Sigmoid colon (tissue), 7 donors: ENCODE measurements around the gene DMAC2. TPM values are rescaled to one million over a fixed set of nuclear protein-coding genes. Genes with fewer than 3 reads are reported as not detected.

Experiments
- DNase-seq: peaks from one replicate; pipeline ENCODE4 v3.0.0-alpha.2; 2019
- H3K27ac ChIP-seq, 4 donors: fragments of 200-600 bp; sonication (generic); one replicate each; pipeline ENCODE4 v1.5.1; 2016 to 2019; ENCODE audit warnings: mild to moderate bottlenecking in 1 of 4
- H3K27me3 ChIP-seq, 3 donors: fragments of 200-600 bp; sonication (generic); one replicate each; pipeline ENCODE4 v1.5.1; 2019; ENCODE audit warnings: mild to moderate bottlenecking in 1 of 3
- H3K36me3 ChIP-seq, 4 donors: fragments of 200-600 bp; sonication (generic); one replicate each; pipeline ENCODE4 v1.5.1; 2016 to 2019
- H3K4me1 ChIP-seq, 4 donors: fragments of 200-600 bp; sonication (generic); one replicate each; pipeline ENCODE4 v1.5.1; 2017 to 2019
- H3K4me3 ChIP-seq, 4 donors: fragments of 200-600 bp; sonication (generic); one replicate each; pipeline ENCODE4 v1.5.1; 2017 to 2019; ENCODE audit warnings: mild to moderate bottlenecking in 2 of 4, moderate library complexity in 1 of 4
- H3K9me3 ChIP-seq, 4 donors: fragments of 200-600 bp in 3 of 4; sonication (generic) in 3 of 4; one replicate each; pipeline versions ENCODE4 v1.5.1 to v1.6.1; 2013 to 2019
- CTCF ChIP-seq, 4 experiments: fragments of 450-650 bp in 3 of 4; fragments of 200-600 bp in 1 of 4; IDR thresholded peaks; one replicate each; pipeline ENCODE4 v1.5.1; 2016 to 2019; ENCODE audit warnings: antibody characterized with exemption in 4 of 4, mild to moderate bottlenecking in 3 of 4, moderate library complexity in 2 of 4
- EP300 ChIP-seq, 4 donors: sonication (generic); formaldehyde crosslinking; IDR thresholded peaks; one replicate each; pipeline ENCODE4 v1.6.1; 2017; ENCODE audit warnings: antibody characterized with exemption in 4 of 4
- POLR2A ChIP-seq, 2 donors: fragments of 450-650 bp; IDR thresholded peaks; one replicate each; pipeline ENCODE4 v1.6.1; 2016; ENCODE audit warnings: antibody characterized with exemption in 2 of 2, mild to moderate bottlenecking in 2 of 2, moderate library complexity in 2 of 2
- POLR2AphosphoS5 ChIP-seq, 4 donors: sonication (generic); formaldehyde crosslinking; IDR thresholded peaks; one replicate each; pipeline ENCODE4 v1.6.1; 2017; ENCODE audit warnings: antibody characterized with exemption in 4 of 4
- WGBS, 2 donors: extraction: QIAGEN DNeasy Blood & Tissue Kit; methylation state at CpG; one replicate each; pipeline ENCODE4 v1.1.7; 2013; 5-methylcytosine and 5-hydroxymethylcytosine counted together
- intact Hi-C: fragments of 100-400 bp; cut with DNase I; formaldehyde crosslinking; loops from one replicate; pipeline ENCODE4 v1.15.1; 2023
- polyA plus RNA-seq, 3 donors: library from polyadenylated mRNA; stranded (reverse); fragments of 200-250 nt; gene quantifications; one replicate each; pipeline ENCODE4 v1.2.3, GENCODE V29; 2013
- total RNA-seq, 4 donors: library from RNA; depleted of rRNA; stranded (reverse); fragments of >200 nt; gene quantifications; one replicate each; pipeline ENCODE4 v1.1.0, GENCODE V29; 2016
- donor health status: healthy with polysubstance abuse.
- donor health status: Bipolar disorder and iron deficiency.
- donor health status: healthy.

The DMAC2 gene
- total and polyA plus RNA-seq, 7 donors, result 33.9 to 58.0 (median 41.3) TPM

DNA sequence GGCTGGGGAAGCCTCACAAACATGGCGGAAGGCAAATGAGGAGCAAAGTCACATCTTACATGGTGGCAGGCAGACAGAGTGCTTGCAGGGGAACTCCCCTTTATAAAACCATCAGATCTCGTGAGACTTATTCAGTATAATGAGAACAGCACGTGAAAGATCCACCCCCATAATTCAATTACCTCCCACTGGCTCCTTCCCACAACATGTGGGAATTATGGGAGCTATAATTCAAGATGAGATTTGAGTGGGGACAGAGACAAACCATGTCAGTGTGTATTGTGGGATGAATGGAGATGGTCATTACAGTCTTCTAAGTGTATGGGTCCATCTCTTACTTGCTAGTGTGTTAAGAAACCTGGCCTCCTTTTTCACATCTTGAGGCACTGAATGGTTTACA lies 37.7 kb downstream of the DMAC2 start:
- Histone ChIP-seq H3K9me3 (no peaks in the 10 kb centered on the region), H3K27me3 (no peaks in the 10 kb centered on the region), H3K36me3 (peaks cover 0 to 14% (median 0%) of the 10 kb centered on the region in 4 donors), H3K4me3 (no peak overlapping the region), H3K4me1 (peaks cover 0 to 22% (median 15%) of the 10 kb centered on the region in 4 donors), H3K27ac (no peak overlapping the region)
- WGBS, 2 donors, result 73 to 81% methylated on average over 3 of the region's 3 CpGs
- no peak for DNase-seq
- intact Hi-C loops, result no loop called here
- TF ChIP-seq POLR2A (IDR thresholded peaks at IDR 0.05) (no peak), EP300 (IDR thresholded peaks at IDR 0.05) (no peak), POLR2AphosphoS5 (IDR thresholded peaks at IDR 0.05) (no peak), CTCF (IDR thresholded peaks at IDR 0.05) (no peak)

- Histone ChIP-seq H3K36me3 (peaks cover 0 to 14% (median 0%) of the 10 kb centered on the region in 4 donors), H3K27me3 (no peaks in the 10 kb centered on the region), H3K4me3 (no peak overlapping the region), H3K4me1 (peaks cover 0 to 28% (median 20%) of the 10 kb centered on the region in 4 donors), H3K9me3 (no peaks in the 10 kb centered on the region), H3K27ac (no peak overlapping the region)
- DNase-seq, result no peak
- TF ChIP-seq CTCF (IDR thresholded peaks at IDR 0.05) (no peak), POLR2A (IDR thresholded peaks at IDR 0.05) (no peak), EP300 (IDR thresholded peaks at IDR 0.05) (no peak), POLR2AphosphoS5 (IDR thresholded peaks at IDR 0.05) (no peak)
- intact Hi-C loops, result no loop called here
- 78 to 86% methylated on average over 4 of the region's 4 CpGs for WGBS, 2 donors
These were observed 38.2 kb downstream of the DMAC2 start for GRCh38 chr19:41401483-41401882.

DNA sequence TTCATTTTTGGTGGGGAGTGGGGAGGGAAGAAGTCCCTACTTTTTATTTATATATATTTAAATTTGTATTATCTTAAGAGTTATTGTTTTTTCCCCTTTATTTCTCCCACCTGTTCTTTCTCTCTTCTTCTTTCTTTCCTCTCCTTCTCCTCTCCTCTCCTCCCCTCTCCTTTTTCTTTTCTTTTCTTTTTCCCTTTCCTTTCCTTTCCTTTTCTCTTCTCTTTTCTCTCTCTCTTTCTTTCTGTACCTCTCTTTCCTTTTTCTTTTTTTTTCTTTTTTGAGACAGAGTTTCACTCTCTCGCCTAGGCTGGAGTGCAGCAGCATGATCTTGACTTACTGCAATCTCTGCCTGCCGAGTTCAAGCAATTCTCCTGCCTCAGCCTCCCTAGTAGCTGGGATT lies 40.2 kb downstream of the DMAC2 start:
- H3K27ac ChIP-seq, result no peak overlapping the region
- peaks cover 0 to 14% (median 0%) of the 10 kb centered on the region in 4 donors for H3K36me3 ChIP-seq
- intact Hi-C loops, result no loop called here
- H3K4me1 ChIP-seq, result peaks cover 0 to 35% (median 26%) of the 10 kb centered on the region in 4 donors
- WGBS, 2 donors, result 93% methylated on average over 2 of the region's 2 CpGs
- H3K9me3 ChIP-seq, result no peaks in the 10 kb centered on the region
- TF ChIP-seq CTCF (IDR thresholded peaks at IDR 0.05) (no peak), EP300 (IDR thresholded peaks at IDR 0.05) (no peak), POLR2A (IDR thresholded peaks at IDR 0.05) (no peak), POLR2AphosphoS5 (IDR thresholded peaks at IDR 0.05) (no peak)
- no peak for DNase-seq
- H3K27me3 ChIP-seq, result no peaks in the 10 kb centered on the region
- H3K4me3 ChIP-seq, result no peak overlapping the region

DNA sequence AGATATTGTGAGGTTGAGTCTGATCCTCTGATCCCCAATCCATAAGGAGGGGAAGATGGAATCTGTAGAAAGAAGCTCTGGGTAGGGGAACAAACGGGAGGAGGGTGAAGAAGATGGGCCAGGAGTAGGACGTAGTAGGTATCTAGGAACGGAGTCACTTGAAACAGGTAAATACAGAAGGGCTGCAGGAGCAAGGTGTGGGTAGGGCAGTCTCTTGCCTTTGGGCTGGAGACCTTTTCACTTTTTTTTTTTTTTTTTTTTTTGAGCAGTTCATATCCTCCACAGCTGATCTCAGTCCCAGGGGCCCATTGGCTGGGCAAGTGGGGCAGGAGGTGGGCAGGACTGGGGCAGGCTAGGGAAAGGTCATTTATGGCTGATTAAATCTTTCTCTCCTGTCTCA lies 40.6 kb downstream of the DMAC2 start:
- DNase-seq, result no peak
- peaks cover 0 to 35% (median 26%) of the 10 kb centered on the region in 4 donors for H3K4me1 ChIP-seq
- H3K27me3 ChIP-seq, result no peaks in the 10 kb centered on the region
- no peaks in the 10 kb centered on the region for H3K9me3 ChIP-seq
- intact Hi-C loops, result no loop called here
- TF ChIP-seq CTCF (IDR thresholded peaks at IDR 0.05), result no peak
- no peak for TF ChIP-seq POLR2AphosphoS5 (IDR thresholded peaks at IDR 0.05)
- TF ChIP-seq POLR2A (IDR thresholded peaks at IDR 0.05), result no peak
- TF ChIP-seq EP300 (IDR thresholded peaks at IDR 0.05), result no peak
- H3K27ac ChIP-seq, result no peak overlapping the region
- H3K36me3 ChIP-seq, result peaks cover 0 to 14% (median 0%) of the 10 kb centered on the region in 4 donors
- WGBS, 2 donors, result 82 to 84% methylated on average over 3 of the region's 3 CpGs
- peak overlapping the region in 2 of 4 donors; percentile 83 to 91 for H3K4me3 ChIP-seq

DNA sequence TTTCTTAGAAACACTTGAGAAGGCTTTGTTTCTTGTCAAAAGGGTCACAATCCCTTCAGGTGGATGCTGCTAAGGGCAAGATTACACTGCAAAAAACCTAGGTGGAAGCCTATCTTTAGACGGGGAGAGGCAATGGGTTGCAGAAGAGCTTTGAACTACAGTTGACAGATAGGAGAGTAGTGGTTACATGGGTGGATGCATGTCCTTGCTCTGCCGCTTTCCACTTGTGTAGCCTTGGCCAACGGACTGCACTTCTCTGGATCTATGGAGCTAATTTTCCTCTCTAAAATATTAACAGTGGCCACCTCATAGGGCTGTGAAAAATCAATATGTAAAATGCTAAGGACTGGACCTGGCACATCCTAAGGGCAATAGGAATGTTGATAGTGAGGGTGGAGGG lies 41.1 kb downstream of the DMAC2 start:
- TF ChIP-seq EP300 (IDR thresholded peaks at IDR 0.05), result no peak
- no peak for TF ChIP-seq POLR2A (IDR thresholded peaks at IDR 0.05)
- TF ChIP-seq POLR2AphosphoS5 (IDR thresholded peaks at IDR 0.05), result no peak
- no peak for TF ChIP-seq CTCF (IDR thresholded peaks at IDR 0.05)
- Histone ChIP-seq H3K9me3 (no peaks in the 10 kb centered on the region), H3K27ac (peak overlapping the region in 1 of 4 donors; percentile 87), H3K4me1 (peaks cover 0 to 35% (median 26%) of the 10 kb centered on the region in 4 donors), H3K36me3 (peaks cover 0 to 11% (median 0%) of the 10 kb centered on the region in 4 donors), H3K4me3 (peak overlapping the region; percentile 82 to 93 (median 87)), H3K27me3 (no peaks in the 10 kb centered on the region)
- DNase-seq, result no peak
- intact Hi-C loops, result no loop called here
- WGBS, 2 donors, result 44 to 51% methylated on average over 3 of the region's 3 CpGs
